ENCODE measurements around the gene NT5C3B. TPM values are rescaled to one million over a fixed set of nuclear protein-coding genes. Genes with fewer than 3 reads are reported as not detected.
A peak's percentile ranks its signal among the peaks of the same experiment; 100 is the strongest.
"Not testable (repeated sequence)": the region's sequence is repeated elsewhere in the genome, so short reads cannot be mapped to it uniquely, and the experiment has no call there.

NT5C3B gene
- total RNA-seq, 1 donor from 2014 or later = 18.3 TPM

DNA sequence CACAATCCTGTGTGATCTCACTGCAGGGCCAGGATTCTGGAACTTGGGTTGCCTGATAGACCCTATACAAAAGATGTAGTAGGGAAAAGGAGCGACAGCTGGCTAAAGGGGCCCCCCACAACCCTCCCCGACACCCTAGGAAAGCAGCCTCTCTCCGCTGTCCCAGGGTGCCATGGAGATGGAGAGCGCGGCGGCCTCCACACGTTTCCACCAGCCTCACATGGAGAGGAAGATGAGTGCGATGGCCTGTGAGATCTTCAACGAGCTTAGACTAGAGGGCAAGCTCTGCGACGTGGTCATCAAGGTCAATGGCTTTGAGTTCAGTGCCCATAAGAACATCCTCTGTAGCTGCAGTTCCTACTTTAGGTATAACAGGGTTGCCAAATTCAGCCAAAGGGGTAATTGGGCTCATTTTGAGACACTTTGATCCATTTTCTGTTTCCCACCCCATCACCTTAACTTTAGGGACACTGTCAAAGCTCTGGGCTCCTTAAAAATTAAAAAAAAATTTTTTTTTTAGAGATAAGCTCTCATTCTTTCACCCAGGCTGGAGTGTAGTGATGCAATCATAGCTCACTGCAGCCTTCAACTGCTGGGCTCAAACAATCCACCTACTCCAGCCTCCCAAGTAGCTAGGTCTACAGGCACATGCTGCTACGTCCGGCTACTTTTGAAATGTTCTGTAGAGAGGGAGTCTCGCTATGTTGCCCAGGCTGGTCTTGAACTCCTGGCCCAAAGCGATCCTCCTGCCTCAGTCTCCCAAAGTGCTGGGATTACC is 1.9 kb upstream of the NT5C3B start, which contains the start of gene KLHL10:
KLHL10 (plus strand) TSS at position 65 of the 778 bp plus-strand sequence; CDS start at position 173, 108 bp downstream.
- no peak within 1 kb of the TSS for H3K27ac ChIP-seq (replicated peaks)
- intact Hi-C loops (cut with micrococcal nuclease) = no loop called here
- H3K27me3 ChIP-seq (ENCODE audit: low read depth) = no peaks in the 10 kb centered on the region
- H3K36me3 ChIP-seq = no peaks in the 10 kb centered on the region
- no peak for DNase-seq
- H3K4me1 ChIP-seq = peaks cover 24% of the 10 kb centered on the region
- TF ChIP-seq, protein P1, sequence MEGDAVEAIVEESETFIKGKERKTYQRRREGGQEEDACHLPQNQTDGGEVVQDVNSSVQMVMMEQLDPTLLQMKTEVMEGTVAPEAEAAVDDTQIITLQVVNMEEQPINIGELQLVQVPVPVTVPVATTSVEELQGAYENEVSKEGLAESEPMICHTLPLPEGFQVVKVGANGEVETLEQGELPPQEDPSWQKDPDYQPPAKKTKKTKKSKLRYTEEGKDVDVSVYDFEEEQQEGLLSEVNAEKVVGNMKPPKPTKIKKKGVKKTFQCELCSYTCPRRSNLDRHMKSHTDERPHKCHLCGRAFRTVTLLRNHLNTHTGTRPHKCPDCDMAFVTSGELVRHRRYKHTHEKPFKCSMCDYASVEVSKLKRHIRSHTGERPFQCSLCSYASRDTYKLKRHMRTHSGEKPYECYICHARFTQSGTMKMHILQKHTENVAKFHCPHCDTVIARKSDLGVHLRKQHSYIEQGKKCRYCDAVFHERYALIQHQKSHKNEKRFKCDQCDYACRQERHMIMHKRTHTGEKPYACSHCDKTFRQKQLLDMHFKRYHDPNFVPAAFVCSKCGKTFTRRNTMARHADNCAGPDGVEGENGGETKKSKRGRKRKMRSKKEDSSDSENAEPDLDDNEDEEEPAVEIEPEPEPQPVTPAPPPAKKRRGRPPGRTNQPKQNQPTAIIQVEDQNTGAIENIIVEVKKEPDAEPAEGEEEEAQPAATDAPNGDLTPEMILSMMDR (IDR thresholded peaks at IDR 0.05; ENCODE audit: borderline replicate concordance) = no peak
- H3K9me3 ChIP-seq (replicated peaks) = no peaks in the 10 kb centered on the region
- H3K4me3 ChIP-seq = peak within 1 kb of the TSS; percentile 98

- Histone ChIP-seq H3K9me3 (replicated peaks) (no peaks in the 10 kb centered on the region), H3K4me1 (peaks cover 24% of the 10 kb centered on the region), H3K4me3 (peak overlapping the region; percentile 98), H3K27me3 (ENCODE audit: low read depth) (no peaks in the 10 kb centered on the region), H3K36me3 (peaks cover 10% of the 10 kb centered on the region), H3K27ac (replicated peaks) (peak overlapping the region; percentile 71)
- TF ChIP-seq, protein P1 (IDR thresholded peaks at IDR 0.05; ENCODE audit: borderline replicate concordance) = no peak
- intact Hi-C loops (cut with micrococcal nuclease) = no loop called here
- DNase-seq = no peak
These were observed 641 bp upstream of the NT5C3B start for GRCh38 chr17:41836550-41837196.

DNA sequence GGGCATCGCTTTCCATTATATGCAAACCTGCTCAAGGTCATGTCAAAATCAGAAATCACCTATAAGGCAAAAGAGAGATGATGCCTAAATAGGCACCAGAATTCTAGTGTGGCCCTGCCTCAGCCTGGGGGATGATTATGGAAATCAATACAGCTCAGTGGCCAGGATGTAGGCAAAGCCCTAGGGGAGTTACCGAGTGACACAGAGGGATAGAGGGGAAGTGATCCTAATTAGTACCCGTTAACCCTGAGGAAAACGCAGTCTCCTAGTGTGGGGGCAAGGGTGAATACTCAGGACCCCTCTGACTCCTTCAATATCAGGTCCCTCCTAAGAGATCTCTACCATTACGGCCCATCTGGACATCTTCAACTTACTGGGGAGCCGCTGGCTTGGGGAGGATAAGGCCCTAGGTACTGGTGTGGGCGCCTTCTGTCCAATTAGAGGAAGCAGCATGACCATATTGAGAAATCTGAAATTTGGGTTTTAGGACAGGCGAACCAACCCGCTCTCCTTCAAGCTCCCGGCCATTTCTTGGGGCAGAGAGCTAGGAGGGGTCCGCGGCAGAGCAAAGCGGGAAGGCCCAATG is 725 bp downstream of the NT5C3B start:
- DNase-seq = no peak
- Histone ChIP-seq H3K27ac (replicated peaks) (peak overlapping the region; percentile 71), H3K4me3 (peak overlapping the region; percentile 98), H3K27me3 (ENCODE audit: low read depth) (no peaks in the 10 kb centered on the region), H3K9me3 (replicated peaks) (no peaks in the 10 kb centered on the region), H3K36me3 (peaks cover 23% of the 10 kb centered on the region), H3K4me1 (peaks cover 24% of the 10 kb centered on the region)
- TF ChIP-seq, protein P1 (IDR thresholded peaks at IDR 0.05; ENCODE audit: borderline replicate concordance) = no peak
- intact Hi-C loops (cut with micrococcal nuclease) = no loop called here

- peaks cover 65% of the 10 kb centered on the region for H3K36me3 ChIP-seq
- H3K27me3 ChIP-seq (ENCODE audit: low read depth); intact Hi-C loops (cut with micrococcal nuclease); H3K9me3 ChIP-seq (replicated peaks); H3K4me1 ChIP-seq; DNase-seq; H3K27ac ChIP-seq (replicated peaks); H3K4me3 ChIP-seq: not testable (repeated sequence)
These were observed 6.1 kb downstream of the NT5C3B start for GRCh38 chr17:41829961-41830360.

- DNase-seq = no peak
- Histone ChIP-seq H3K9me3 (replicated peaks) (no peaks in the 10 kb centered on the region), H3K4me1 (no peaks in the 10 kb centered on the region), H3K36me3 (peaks cover 47% of the 10 kb centered on the region), H3K4me3 (no peak overlapping the region), H3K27me3 (ENCODE audit: low read depth) (no peaks in the 10 kb centered on the region), H3K27ac (replicated peaks) (no peak overlapping the region)
- TF ChIP-seq, protein P1 (IDR thresholded peaks at IDR 0.05; ENCODE audit: borderline replicate concordance) = no peak
- intact Hi-C loops (cut with micrococcal nuclease) = no loop called here
These were observed 10.7 kb downstream of the NT5C3B start for GRCh38 chr17:41825175-41825845.
